Activated naive CD4-positive, alpha-beta T cell treated with anti-CD3 and anti-CD28 coated beads for 36 hours (primary cell): ENCODE results near the gene ENGASE. TPM values are rescaled to one million over a fixed set of nuclear protein-coding genes. Genes with fewer than 3 reads are reported as not detected.

Experiments used
- CTCF ChIA-PET: fragments of 350-600 bp; sonication (Branson Sonifier 250); formaldehyde crosslinking; loops from one replicate; lab custom pipeline; 2021; ENCODE audit warnings: antibody characterized with exemption; lab: Charles Lee
- DNase-seq: peaks from one replicate; pipeline ENCODE4 v3.0.0-alpha.2; 2020
- H3K27ac Mint-ChIP-seq: one replicate; pipeline ENCODE4 v1.8.0; 2021; ENCODE audit warnings: mild to moderate bottlenecking, mixed read lengths
- H3K27me3 Mint-ChIP-seq: one replicate; pipeline ENCODE4 v1.8.0; 2021; ENCODE audit warnings: low read depth, mixed read lengths
- H3K36me3 Mint-ChIP-seq: one replicate; pipeline ENCODE4 v1.8.0; 2021; ENCODE audit warnings: low read depth, mixed read lengths
- H3K4me1 Mint-ChIP-seq: one replicate; pipeline ENCODE4 v1.8.0; 2021; ENCODE audit warnings: low read depth, mixed read lengths
- H3K4me3 Mint-ChIP-seq: one replicate; pipeline ENCODE4 v1.8.0; 2021; ENCODE audit warnings: mild to moderate bottlenecking, moderate library complexity, mixed read lengths
- H3K9me3 Mint-ChIP-seq: one replicate; pipeline ENCODE4 v1.8.0; 2021; ENCODE audit warnings: mixed read lengths
- intact Hi-C: fragments of 100-400 bp; cut with micrococcal nuclease; formaldehyde crosslinking; loops from one replicate; pipeline ENCODE4 v1.15.1; 2023
- total RNA-seq, 2 experiments: library from RNA; stranded (reverse); gene quantifications; one replicate each; pipeline ENCODE4 v1.2.3, GENCODE V29; 2021

Gene ENGASE
- total RNA-seq, 2 experiments from 2014 or later: 49.5 to 51.2 TPM

GRCh38 chr17:79118924-79119323 is 44.3 kb downstream of the ENGASE start:
- H3K27me3 Mint-ChIP-seq: no peaks in the 10 kb centered on the region
- CTCF ChIA-PET: no interaction called here
- no peaks in the 10 kb centered on the region for H3K36me3 Mint-ChIP-seq
- H3K4me3 Mint-ChIP-seq: no peak overlapping the region
- no peak for DNase-seq
- H3K27ac Mint-ChIP-seq: no peak overlapping the region
- H3K9me3 Mint-ChIP-seq: no peaks in the 10 kb centered on the region
- no peaks in the 10 kb centered on the region for H3K4me1 Mint-ChIP-seq
- intact Hi-C loops: no loop called here

GRCh38 chr17:79120259-79120658 is 45.6 kb downstream of the ENGASE start:
- CTCF ChIA-PET: no interaction called here
- Mint-ChIP-seq H3K4me1 (no peaks in the 10 kb centered on the region), H3K27me3 (no peaks in the 10 kb centered on the region), H3K36me3 (no peaks in the 10 kb centered on the region), H3K4me3 (no peak overlapping the region), H3K27ac (no peak overlapping the region), H3K9me3 (no peaks in the 10 kb centered on the region)
- no peak for DNase-seq
- intact Hi-C loops: no loop called here

GRCh38 chr17:79123988-79124387 is 49.4 kb downstream of the ENGASE start:
- Mint-ChIP-seq H3K27me3 (peaks cover 10% of the 10 kb centered on the region), H3K9me3 (no peaks in the 10 kb centered on the region), H3K36me3 (no peaks in the 10 kb centered on the region), H3K4me1 (no peaks in the 10 kb centered on the region), H3K4me3 (no peak overlapping the region), H3K27ac (no peak overlapping the region)
- DNase-seq: no peak
- intact Hi-C loops: no loop called here
- CTCF ChIA-PET: no interaction called here

GRCh38 chr17:79124513-79125209 is 50.0 kb downstream of the ENGASE start:
- Mint-ChIP-seq H3K27ac (no peak overlapping the region), H3K4me1 (no peaks in the 10 kb centered on the region), H3K4me3 (no peak overlapping the region), H3K36me3 (no peaks in the 10 kb centered on the region), H3K9me3 (no peaks in the 10 kb centered on the region), H3K27me3 (peaks cover 10% of the 10 kb centered on the region)
- CTCF ChIA-PET: no interaction called here
- intact Hi-C loops: no loop called here
- DNase-seq: no peak

- intact Hi-C loops: no loop called here
- Mint-ChIP-seq H3K27ac (no peak overlapping the region), H3K9me3 (no peaks in the 10 kb centered on the region), H3K4me1 (no peaks in the 10 kb centered on the region), H3K36me3 (no peaks in the 10 kb centered on the region), H3K27me3 (peaks cover 10% of the 10 kb centered on the region), H3K4me3 (no peak overlapping the region)
- CTCF ChIA-PET: no interaction called here
- no peak for DNase-seq
Observed at GRCh38 chr17:79125503-79125902, 50.9 kb downstream of the ENGASE start.

GRCh38 chr17:79126139-79126538 is 51.5 kb downstream of the ENGASE start:
- Mint-ChIP-seq H3K36me3 (no peaks in the 10 kb centered on the region), H3K9me3 (no peaks in the 10 kb centered on the region), H3K27me3 (peaks cover 10% of the 10 kb centered on the region), H3K27ac (no peak overlapping the region), H3K4me1 (no peaks in the 10 kb centered on the region), H3K4me3 (no peak overlapping the region)
- intact Hi-C loops: no loop called here
- DNase-seq: no peak
- CTCF ChIA-PET: no interaction called here

- Mint-ChIP-seq H3K4me1 (no peaks in the 10 kb centered on the region), H3K4me3 (no peak overlapping the region), H3K27ac (no peak overlapping the region), H3K27me3 (peaks cover 10% of the 10 kb centered on the region), H3K9me3 (no peaks in the 10 kb centered on the region), H3K36me3 (no peaks in the 10 kb centered on the region)
- CTCF ChIA-PET: no interaction called here
- DNase-seq: no peak
- intact Hi-C loops: no loop called here
Observed at GRCh38 chr17:79127534-79128135, 53.0 kb downstream of the ENGASE start.

GRCh38 chr17:79129523-79129922 is 54.9 kb downstream of the ENGASE start:
- no peak for DNase-seq
- Mint-ChIP-seq H3K27ac (no peak overlapping the region), H3K27me3 (peaks cover 11% of the 10 kb centered on the region), H3K4me1 (no peaks in the 10 kb centered on the region), H3K36me3 (no peaks in the 10 kb centered on the region), H3K9me3 (no peaks in the 10 kb centered on the region), H3K4me3 (no peak overlapping the region)
- intact Hi-C loops: no loop called here
- CTCF ChIA-PET: no interaction called here

- intact Hi-C loops: no loop called here
- H3K27ac Mint-ChIP-seq: no peak overlapping the region
- H3K4me1 Mint-ChIP-seq: no peaks in the 10 kb centered on the region
- no peak for DNase-seq
- no peaks in the 10 kb centered on the region for H3K36me3 Mint-ChIP-seq
- CTCF ChIA-PET: no interaction called here
- peaks cover 11% of the 10 kb centered on the region for H3K27me3 Mint-ChIP-seq
- no peaks in the 10 kb centered on the region for H3K9me3 Mint-ChIP-seq
- no peak overlapping the region for H3K4me3 Mint-ChIP-seq
Observed at GRCh38 chr17:79130536-79131273, 56.1 kb downstream of the ENGASE start.

GRCh38 chr17:79131274-79131635 is 56.6 kb downstream of the ENGASE start:
- no peak overlapping the region for H3K27ac Mint-ChIP-seq
- H3K4me1 Mint-ChIP-seq: no peaks in the 10 kb centered on the region
- H3K4me3 Mint-ChIP-seq: no peak overlapping the region
- intact Hi-C loops: no loop called here
- H3K9me3 Mint-ChIP-seq: no peaks in the 10 kb centered on the region
- H3K36me3 Mint-ChIP-seq: no peaks in the 10 kb centered on the region
- CTCF ChIA-PET: no interaction called here
- H3K27me3 Mint-ChIP-seq: peaks cover 8% of the 10 kb centered on the region
- DNase-seq: no peak

GRCh38 chr17:79131701-79132100 is 57.1 kb downstream of the ENGASE start:
- DNase-seq: no peak
- H3K4me1 Mint-ChIP-seq: no peaks in the 10 kb centered on the region
- CTCF ChIA-PET: no interaction called here
- H3K4me3 Mint-ChIP-seq: no peak overlapping the region
- intact Hi-C loops: no loop called here
- no peaks in the 10 kb centered on the region for H3K36me3 Mint-ChIP-seq
- no peak overlapping the region for H3K27ac Mint-ChIP-seq
- H3K27me3 Mint-ChIP-seq: peaks cover 5% of the 10 kb centered on the region
- no peaks in the 10 kb centered on the region for H3K9me3 Mint-ChIP-seq

GRCh38 chr17:79132271-79133064 is 57.8 kb downstream of the ENGASE start:
- H3K4me1 Mint-ChIP-seq: no peaks in the 10 kb centered on the region
- CTCF ChIA-PET: interaction anchor here (0.9 kb wide), 1 partner anchor 139 kb away, joined by 3 read pairs; no protein-coding TSS in a partner anchor
- DNase-seq: no peak
- H3K4me3 Mint-ChIP-seq: no peak overlapping the region
- H3K27ac Mint-ChIP-seq: no peak overlapping the region
- intact Hi-C loops: no loop called here
- no peaks in the 10 kb centered on the region for H3K9me3 Mint-ChIP-seq
- H3K27me3 Mint-ChIP-seq: peaks cover 5% of the 10 kb centered on the region
- H3K36me3 Mint-ChIP-seq: no peaks in the 10 kb centered on the region
